GM23338 (cell line): ENCODE results near the gene AOC3. TPM values are rescaled to one million over a fixed set of nuclear protein-coding genes. Genes with fewer than 3 reads are reported as not detected.

Experiments
- ATAC-seq: fragments of 200-7000 bp; cut with Tn5 transposase; 3 replicates; pipeline ENCODE4 v1.9.1; 2020
- DNase-seq: peaks from one replicate; pipeline ENCODE4 v3.0.0-alpha.2; 2015; ENCODE audit warnings: low spot score
- H2AFZ ChIP-seq: fragments of 200-600 bp; sonication (generic); 2 replicates; pipeline ENCODE4 v1.8.0; 2016; ENCODE audit warnings: antibody characterized with exemption, mild to moderate bottlenecking, moderate library complexity
- H3F3A ChIP-seq: fragments of 200-600 bp; sonication (generic); replicated peaks from 2 replicates; pipeline ENCODE4 v1.8.0; 2017; ENCODE audit warnings: antibody characterized with exemption, mixed run types, low read depth
- H3K27ac ChIP-seq: fragments of 200-600 bp; sonication (generic); 2 replicates; pipeline ENCODE4 v1.6.1; 2016; ENCODE audit warnings: low read depth
- H3K27me3 ChIP-seq: fragments of 200-600 bp; sonication (generic); 2 replicates; pipeline ENCODE4 v1.8.0; 2016; ENCODE audit warnings: mild to moderate bottlenecking, mixed run types, moderate library complexity; ENCODE audit not compliant: insufficient read depth
- H3K36me3 ChIP-seq: fragments of 200-600 bp; sonication (generic); 2 replicates; pipeline ENCODE4 v1.8.0; 2016; ENCODE audit warnings: mild to moderate bottlenecking; ENCODE audit not compliant: insufficient read depth
- H3K4me1 ChIP-seq: fragments of 200-600 bp; sonication (generic); 2 replicates; pipeline ENCODE4 v1.8.0; 2016; ENCODE audit warnings: mild to moderate bottlenecking, moderate library complexity; ENCODE audit not compliant: insufficient read depth
- H3K4me2 ChIP-seq: fragments of 200-600 bp; sonication (generic); 2 replicates; pipeline ENCODE4 v1.7.1; 2017; ENCODE audit warnings: mixed run types
- H3K4me3 ChIP-seq: fragments of 200-600 bp; sonication (generic); 2 replicates; pipeline ENCODE4 v1.6.1; 2016; ENCODE audit warnings: mixed run types
- H3K79me2 ChIP-seq: fragments of 200-600 bp; sonication (generic); replicated peaks from 2 replicates; pipeline ENCODE4 v1.8.0; 2017; ENCODE audit warnings: mild to moderate bottlenecking; ENCODE audit not compliant: insufficient read depth
- H3K9me2 ChIP-seq: fragments of 200-600 bp; sonication (generic); 2 replicates; pipeline ENCODE4 v1.8.0; 2017; ENCODE audit not compliant: insufficient read depth
- H4K20me1 ChIP-seq: fragments of 200-600 bp; sonication (generic); replicated peaks from 2 replicates; pipeline ENCODE4 v1.8.0; 2017; ENCODE audit warnings: mild to moderate bottlenecking; ENCODE audit not compliant: insufficient read depth
- H3K27ac Mint-ChIP-seq: 2 replicates; pipeline ENCODE4 v1.8.0; 2020; ENCODE audit warnings: inconsistent platforms, mild to moderate bottlenecking, moderate library complexity, mixed read lengths
- H3K27me3 Mint-ChIP-seq: 3 replicates; pipeline ENCODE4 v1.8.0; 2022; ENCODE audit warnings: low read depth, mild to moderate bottlenecking, moderate library complexity, mixed read lengths, inconsistent platforms; ENCODE audit not compliant: insufficient read depth, poor library complexity
- H3K36me3 Mint-ChIP-seq: 3 replicates; pipeline ENCODE4 v1.8.0; 2021; ENCODE audit warnings: low read depth, mild to moderate bottlenecking, inconsistent platforms, moderate library complexity, mixed read lengths
- H3K4me1 Mint-ChIP-seq: 3 replicates; pipeline ENCODE4 v1.8.0; 2020; ENCODE audit warnings: mild to moderate bottlenecking, inconsistent platforms, mixed read lengths
- H3K4me3 Mint-ChIP-seq: 3 replicates; pipeline ENCODE4 v1.8.0; 2021; ENCODE audit warnings: moderate library complexity, mild to moderate bottlenecking, inconsistent platforms, mixed read lengths
- H3K9me3 Mint-ChIP-seq: 3 replicates; pipeline ENCODE4 v1.8.0; 2020; ENCODE audit warnings: moderate library complexity, mild to moderate bottlenecking, inconsistent platforms, mixed read lengths
- ETS1 ChIP-seq: IDR thresholded peaks from 2 replicates; pipeline ENCODE4 v1.6.1; 2016; ENCODE audit warnings: antibody characterized with exemption
- EZH2phosphoT487 ChIP-seq: fragments of 200-600 bp; sonication (generic); IDR thresholded peaks from one replicate; pipeline ENCODE4 v1.8.1; 2018; ENCODE audit warnings: antibody characterized with exemption; ENCODE audit not compliant: unreplicated experiment
- JUNB ChIP-seq: IDR thresholded peaks from one replicate; pipeline ENCODE4 v1.6.1; 2016; ENCODE audit warnings: antibody characterized with exemption; ENCODE audit not compliant: unreplicated experiment
- REST ChIP-seq: IDR thresholded peaks from one replicate; pipeline ENCODE4 v1.6.1; 2018; ENCODE audit warnings: antibody characterized with exemption; ENCODE audit not compliant: unreplicated experiment
- STAT1 ChIP-seq: IDR thresholded peaks from one replicate; pipeline ENCODE4 v1.6.1; 2016; ENCODE audit warnings: antibody characterized with exemption; ENCODE audit not compliant: unreplicated experiment
- ZNF114 ChIP-seq: fragments of 250-450 bp; sonication (Bioruptor Pico); IDR thresholded peaks from 2 replicates; pipeline ENCODE4 v1.5.0; 2020; ENCODE audit warnings: mild to moderate bottlenecking, moderate library complexity
- ZNF462 ChIP-seq: fragments of 250-450 bp; sonication (Bioruptor Pico); IDR thresholded peaks from 2 replicates; pipeline ENCODE4 v1.5.0; 2020; ENCODE audit warnings: mild to moderate bottlenecking, moderate library complexity
- polyA plus RNA-seq: library from polyadenylated mRNA; unstranded; fragments of >200 nt; fragmentation: Nextera tagmentation; extraction: Ambion mirVana; gene quantifications from 2 replicates; pipeline ENCODE4 v1.2.1, GENCODE V29; 2016
- total RNA-seq: library from RNA; depleted of rRNA; stranded (reverse); fragments of >200 nt; shearing (Covaris generic); gene quantifications from 2 replicates; pipeline ENCODE4 v1.2.3, GENCODE V29; 2014

The AOC3 gene
- total and polyA plus RNA-seq, 2 experiments from 2014 or later: 1.4 to 1.7 TPM

GRCh38 chr17:42848093-42848492, 2.9 kb upstream of the AOC3 start (continued):
- no peak for TF ChIP-seq ZNF462
- TF ChIP-seq EZH2phosphoT487: no peak
- TF ChIP-seq STAT1: no peak
- TF ChIP-seq ZNF114: no peak
- no peak for TF ChIP-seq ETS1

GRCh38 chr17:42849031-42849430, 2.0 kb upstream of the AOC3 start:
- no peak overlapping the region for H3K27ac Mint-ChIP-seq
- peaks cover 4% of the 10 kb centered on the region for H3K27me3 Mint-ChIP-seq
- H3K9me2 ChIP-seq: no peaks in the 10 kb centered on the region
- no peaks in the 10 kb centered on the region for H3K27me3 ChIP-seq
- H3K36me3 ChIP-seq: peaks cover 9% of the 10 kb centered on the region; the same call in 1 of the 2 replicates
- H3F3A ChIP-seq: 0 out of 2 replicates have a peak, but pooled peaks cover 5% of the 10 kb centered on the region
- peaks cover 5% of the 10 kb centered on the region; the same call in 2 of the 3 replicates for H3K4me1 Mint-ChIP-seq
- no peaks in the 10 kb centered on the region; the same call in 1 of the 3 replicates for H3K9me3 Mint-ChIP-seq
- ATAC-seq (no peak), DNase-seq (no peak)
- peaks cover 23% of the 10 kb centered on the region for H3K36me3 Mint-ChIP-seq
- no peak overlapping the region for H3K4me3 ChIP-seq
- H3K27ac ChIP-seq: no peak overlapping the region
- no peak overlapping the region for H3K4me2 ChIP-seq
- H3K4me3 Mint-ChIP-seq: no peak overlapping the region
- peaks cover 2% of the 10 kb centered on the region; the same call in 1 of the 2 replicates for H4K20me1 ChIP-seq
- H3K4me1 ChIP-seq: no peaks in the 10 kb centered on the region
- no peak overlapping the region for H2AFZ ChIP-seq
- no peaks in the 10 kb centered on the region for H3K79me2 ChIP-seq
- TF ChIP-seq JUNB (no peak), REST (no peak), ZNF114 (no peak)
